GM12878 (cell line): ENCODE measurements around the gene ZNF45. TPM values are rescaled to one million over a fixed set of nuclear protein-coding genes. Genes with fewer than 3 reads are reported as not detected.

ENCODE experiments used
- ATAC-seq: fragments of 200-7000 bp; cut with Tn5 transposase; 3 replicates; pipeline ENCODE4 v1.9.1; 2020; ENCODE audit warnings: mild to moderate bottlenecking, moderate library complexity
- BruUV-seq: library from RNA; stranded (reverse); fragments of 400-500 nt; replicated peaks from 2 replicates; lab custom pipeline; 2021; lab: Mats Ljungman, UMichigan
- CTCF ChIA-PET: fragments of 300-600 bp; sonication (Branson Sonifier 250); formaldehyde crosslinking; extraction: SDS; loops from one replicate; lab custom pipeline; 2021; ENCODE audit warnings: inconsistent platforms; lab: Yijun Ruan, JAX
- POLR2A ChIA-PET: fragments of 350-600 bp; formaldehyde crosslinking; extraction: SDS; loops from one replicate; lab custom pipeline; 2021; ENCODE audit warnings: inconsistent platforms; lab: Charles Lee
- RAD21 ChIA-PET: fragments of 300-600 bp; sonication (Branson Sonifier 250); formaldehyde crosslinking; loops from one replicate; lab custom pipeline; 2023; ENCODE audit warnings: antibody characterized with exemption; ENCODE audit not compliant: unreplicated experiment; lab: Charles Lee
- SMC1A ChIA-PET: fragments of 300-600 bp; sonication (Branson Sonifier 250); formaldehyde crosslinking; loops from one replicate; lab custom pipeline; 2023; ENCODE audit not compliant: unreplicated experiment, uncharacterized antibody; lab: Charles Lee
- DNase-seq: peaks from one replicate; pipeline ENCODE4 v3.0.0-alpha.2; 2011; ENCODE audit warnings: low read depth, low spot score
- FAIRE-seq: peaks from 3 replicates; lab custom pipeline; 2011; peaks lifted over from hg19 to GRCh38; lab: Jason Lieb, UNC
- H2AFZ ChIP-seq: 2 replicates; pipeline ENCODE4 v1.6.0; 2011; ENCODE audit warnings: low read depth, low read length, control low read depth; ENCODE audit not compliant: control insufficient read depth
- H3K27ac ChIP-seq: 2 replicates; pipeline ENCODE4 v1.5.1; 2011; ENCODE audit warnings: control low read depth; ENCODE audit not compliant: control insufficient read depth, insufficient read depth
- H3K27me3 ChIP-seq, 2 experiments: replicated peaks in 1 of 2; 2 replicates each; pipeline versions ENCODE4 v1.6.0 to v1.6.1; 2011; ENCODE audit warnings: low read length in 1 of 2; ENCODE audit not compliant: control insufficient read depth in 2 of 2, insufficient read depth in 2 of 2
- H3K36me3 ChIP-seq, 2 experiments: 2 replicates each; pipeline ENCODE4 v1.5.1; 2011; ENCODE audit warnings: low read length in 1 of 2; ENCODE audit not compliant: control insufficient read depth in 2 of 2, insufficient read depth in 2 of 2
- H3K4me1 ChIP-seq: 2 replicates; pipeline ENCODE4 v1.6.1; 2011; ENCODE audit warnings: mild to moderate bottlenecking, low read length, moderate library complexity, mixed read lengths; ENCODE audit not compliant: control insufficient read depth, insufficient read depth
- H3K4me2 ChIP-seq: 2 replicates; pipeline ENCODE4 v1.6.0; 2011; ENCODE audit warnings: control low read depth; ENCODE audit not compliant: control insufficient read depth, insufficient read depth
- H3K4me3 ChIP-seq: fragments of 200-600 bp; sonication (generic); 2 replicates; pipeline ENCODE4 v1.5.1; 2016
- H3K79me2 ChIP-seq: 2 replicates; pipeline ENCODE4 v1.6.0; 2011; ENCODE audit warnings: low read length; ENCODE audit not compliant: control insufficient read depth, insufficient read depth
- H3K9ac ChIP-seq: 2 replicates; pipeline ENCODE4 v1.8.0; 2011; ENCODE audit warnings: low read length, control low read depth, mixed read lengths; ENCODE audit not compliant: control insufficient read depth, insufficient read depth
- H3K9me3 ChIP-seq: replicated peaks from 3 replicates; pipeline ENCODE4 v1.5.1; 2011; ENCODE audit warnings: mild to moderate bottlenecking, low read length; ENCODE audit not compliant: control insufficient read depth, insufficient read depth
- H4K20me1 ChIP-seq: 2 replicates; pipeline ENCODE4 v1.6.0; 2011; ENCODE audit not compliant: control insufficient read depth, insufficient read depth
- BHLHE40 ChIP-seq, 2 experiments: fragments of 450-650 bp in 1 of 2; IDR thresholded peaks; 2 replicates each; pipeline ENCODE4 v1.6.1; 2011 to 2017; ENCODE audit warnings: low read depth in 2 of 2, borderline replicate concordance in 1 of 2, improper control_type of control experiment in 1 of 2, low read length in 1 of 2, mild to moderate bottlenecking in 1 of 2
- BRCA1 ChIP-seq: IDR thresholded peaks from 2 replicates; pipeline ENCODE4 v1.6.1; 2011; ENCODE audit warnings: low read depth, low read length, improper control_type of control experiment
- CHD2 ChIP-seq: IDR thresholded peaks from 2 replicates; pipeline ENCODE4 v1.6.1; 2011; ENCODE audit warnings: low read depth, low read length, improper control_type of control experiment, borderline replicate concordance
- EP300 ChIP-seq, 2 experiments: fragments of 150-350 bp in 1 of 2; IDR thresholded peaks; 2 replicates each; pipeline ENCODE4 v1.6.1; 2011 to 2012; ENCODE audit warnings: low read depth in 2 of 2, low read length in 2 of 2, borderline replicate concordance in 1 of 2, improper control_type of control experiment in 1 of 2, inconsistent platforms in 1 of 2; ENCODE audit not compliant: control insufficient read depth in 1 of 2
- FOXK2 ChIP-seq: fragments of 450-650 bp; IDR thresholded peaks from 2 replicates; pipeline ENCODE4 v1.6.1; 2017; ENCODE audit warnings: mild to moderate bottlenecking, moderate library complexity
- FOXM1 ChIP-seq: IDR thresholded peaks from 2 replicates; pipeline ENCODE4 v1.6.1; 2012; ENCODE audit warnings: low read depth, mild to moderate bottlenecking, inconsistent platforms, low read length, moderate library complexity
- JUND ChIP-seq: IDR thresholded peaks from 2 replicates; pipeline ENCODE4 v1.6.1; 2012; ENCODE audit warnings: low read depth, mild to moderate bottlenecking, low read length, improper control_type of control experiment, moderate library complexity
- KDM1A ChIP-seq: fragments of 200-600 bp; sonication (generic); IDR thresholded peaks from 2 replicates; pipeline ENCODE4 v1.6.1; 2016; ENCODE audit warnings: borderline replicate concordance
- NFYB ChIP-seq: IDR thresholded peaks from 2 replicates; pipeline ENCODE4 v1.6.1; 2011; ENCODE audit warnings: low read depth, mild to moderate bottlenecking, low read length, improper control_type of control experiment, moderate library complexity; ENCODE audit not compliant: insufficient read depth
- NR2C2 ChIP-seq: IDR thresholded peaks from 2 replicates; pipeline ENCODE4 v1.6.1; 2011; ENCODE audit warnings: borderline replicate concordance, low read depth; ENCODE audit not compliant: control insufficient read depth, insufficient read length
- PAX8 ChIP-seq: fragments of 450-650 bp; IDR thresholded peaks from 2 replicates; pipeline ENCODE4 v1.6.1; 2017; ENCODE audit warnings: mild to moderate bottlenecking, moderate library complexity
- SPI1 ChIP-seq: IDR thresholded peaks from 2 replicates; pipeline ENCODE4 v1.6.1; 2011; ENCODE audit warnings: low read depth, mild to moderate bottlenecking, low read length, moderate library complexity, borderline replicate concordance; ENCODE audit not compliant: insufficient read depth
- TCF12 ChIP-seq: IDR thresholded peaks from 2 replicates; pipeline ENCODE4 v1.6.1; 2011; ENCODE audit warnings: low read depth, mild to moderate bottlenecking, low read length
- WGBS: methylation state at CpG from one replicate; pipeline ENCODE4 v1.1.6; 2016; ENCODE audit warnings: low lambda C conversion rate; ENCODE audit not compliant: insufficient replicate concordance, insufficient coverage; ENCODE audit errors: missing lambda C conversion rate; 5-methylcytosine and 5-hydroxymethylcytosine counted together
- in situ Hi-C: fragments of 300-500 bp; cut with MboI; formaldehyde crosslinking; loops from 9 replicates; pipeline ENCODE4 v1.14.3; 2018; ENCODE audit warnings: mixed read lengths
- intact Hi-C: fragments of 100-400 bp; cut with micrococcal nuclease; formaldehyde crosslinking; loops from one replicate; pipeline ENCODE4 v1.14.2; 2022; ENCODE audit not compliant: unreplicated experiment
- polyA plus RNA-seq, 11 experiments: library from polyadenylated mRNA; depleted of rRNA in 4 of 11; unstranded in 6 of 11; stranded (reverse) in 5 of 11; fragments of >200 nt; fragmentation: Nextera tagmentation in 4 of 11; fragmentation: Illumina TruSeq in 1 of 11; extraction: Ambion mirVana in 4 of 11; extraction: Trizol in 1 of 11; gene quantifications; 1 replicate in 1 of 11; 2 replicates in 10 of 11; pipeline versions ENCODE4 v1.2.1 to v1.2.3, GENCODE V29; 2011 to 2016; ENCODE audit warnings: inconsistent platforms in 2 of 11, missing spikeins in 2 of 11, low read depth in 1 of 11
- total RNA-seq, 4 experiments: library from RNA; depleted of rRNA in 3 of 4; stranded (reverse); fragments of >200 nt in 3 of 4; fragmentation: Illumina TruSeq in 1 of 4; extraction: Trizol in 1 of 4; gene quantifications; 2 replicates each; pipeline versions ENCODE4 v1.2.1 to v1.2.3, GENCODE V29; 2013 to 2021
- TF ChIP-seq, protein P1 (sequence below): fragments of 450-650 bp; IDR thresholded peaks from 2 replicates; pipeline ENCODE4 v1.6.1; 2016; ENCODE audit warnings: mild to moderate bottlenecking
- TF ChIP-seq, protein P2 (sequence below): IDR thresholded peaks from 2 replicates; pipeline ENCODE4 v1.6.1; 2012; ENCODE audit warnings: low read depth, low read length, improper control_type of control experiment
- TF ChIP-seq, protein P3 (sequence below): fragments of 450-650 bp; conservative IDR thresholded peaks from 2 replicates; pipeline ENCODE4 v1.6.1; 2017; ENCODE audit warnings: mild to moderate bottlenecking, moderate library complexity

Gene ZNF45
- total and polyA plus RNA-seq, 10 of the 15 experiments (the other 5 are each of a cell fraction or from before 2014, with no cell fraction given), result 4.2 to 23.1 (median 15.9) TPM

DNA sequence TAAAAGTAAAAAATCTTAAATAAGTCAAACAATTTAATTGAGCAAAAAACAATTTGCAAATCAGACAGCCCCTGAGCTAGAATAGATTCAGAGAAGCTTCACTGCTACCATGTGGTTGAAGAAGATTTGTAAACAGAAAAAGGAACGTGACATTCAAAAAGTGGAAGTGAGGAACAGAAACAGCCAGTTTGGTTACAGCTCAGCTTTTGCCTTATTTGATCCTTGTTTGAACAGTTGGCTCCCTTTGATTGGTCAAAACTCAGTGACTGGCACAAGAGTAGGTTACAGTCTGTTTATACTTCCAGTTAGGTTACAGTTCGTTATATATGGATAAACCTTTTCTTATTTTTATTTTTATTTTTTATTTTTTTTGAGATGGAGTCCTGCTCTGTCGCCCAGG lies 21.7 kb upstream of the ZNF45 start:
- no peaks in the 10 kb centered on the region for H3K79me2 ChIP-seq
- in situ Hi-C loops, result no loop called here
- intact Hi-C loops, result no loop called here
- H3K9ac ChIP-seq, result no peak overlapping the region
- ATAC-seq, result peak; percentile 52
- H3K27me3 ChIP-seq, result no peaks in the 10 kb centered on the region
- no TSS peak for BruUV-seq
- ChIA-PET POLR2A (interaction anchor here (0.6 kb wide), 1 partner anchor 1860 kb away, joined by 4 read pairs; no protein-coding TSS in a partner anchor), RAD21 (no interaction called here), CTCF (interaction anchor here (0.7 to 0.8 kb wide), 2 partner anchors 25 to 907 kb away, joined by 3 read pairs; no protein-coding TSS in a partner anchor), SMC1A (interaction anchor here (1.2 kb wide), 1 partner anchor 22 kb away, joined by 3 read pairs; the partner anchor contains the start of gene ZNF45)
- DNase-seq, result no peak
- no peaks in the 10 kb centered on the region for H3K36me3 ChIP-seq
- H4K20me1 ChIP-seq, result no peaks in the 10 kb centered on the region
- no peak overlapping the region for H2AFZ ChIP-seq
- no peaks in the 10 kb centered on the region for H3K4me1 ChIP-seq
- no peak overlapping the region for H3K27ac ChIP-seq
- H3K4me3 ChIP-seq, result no peak overlapping the region
- H3K9me3 ChIP-seq, result peaks cover 3% of the 10 kb centered on the region; the same call in 2 of the 3 replicates
- 35% methylated on average over 3 of the region's 3 CpGs for WGBS
- no peak overlapping the region for H3K4me2 ChIP-seq
- no peak for FAIRE-seq
- TF ChIP-seq KDM1A (no peak), CHD2 (no peak), BHLHE40 (IDR thresholded peaks at IDR 0.05; ENCODE audit: borderline replicate concordance in 1 of 2, low read depth in 2 of 2, low read length in 1 of 2) (peak; percentile 77 to 85), FOXM1 (no peak), EP300 (IDR thresholded peaks at IDR 0.05; ENCODE audit: borderline replicate concordance in 1 of 2, control insufficient read depth in 1 of 2, low read depth in 2 of 2, low read length in 2 of 2) (no peak), SPI1 (peak; percentile 87), PAX8 (no peak), BRCA1 (no peak), FOXK2 (peak; percentile 41; the same call in 1 of the 2 replicates), NFYB (0 out of 2 replicates have a peak, but pooled peaks have one; percentile 9), JUND (no peak), TCF12 (no peak), NR2C2 (no peak)
- TF ChIP-seq, protein P1, sequence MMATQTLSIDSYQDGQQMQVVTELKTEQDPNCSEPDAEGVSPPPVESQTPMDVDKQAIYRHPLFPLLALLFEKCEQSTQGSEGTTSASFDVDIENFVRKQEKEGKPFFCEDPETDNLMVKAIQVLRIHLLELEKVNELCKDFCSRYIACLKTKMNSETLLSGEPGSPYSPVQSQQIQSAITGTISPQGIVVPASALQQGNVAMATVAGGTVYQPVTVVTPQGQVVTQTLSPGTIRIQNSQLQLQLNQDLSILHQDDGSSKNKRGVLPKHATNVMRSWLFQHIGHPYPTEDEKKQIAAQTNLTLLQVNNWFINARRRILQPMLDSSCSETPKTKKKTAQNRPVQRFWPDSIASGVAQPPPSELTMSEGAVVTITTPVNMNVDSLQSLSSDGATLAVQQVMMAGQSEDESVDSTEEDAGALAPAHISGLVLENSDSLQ, result peak; percentile 84
- TF ChIP-seq, protein P2, sequence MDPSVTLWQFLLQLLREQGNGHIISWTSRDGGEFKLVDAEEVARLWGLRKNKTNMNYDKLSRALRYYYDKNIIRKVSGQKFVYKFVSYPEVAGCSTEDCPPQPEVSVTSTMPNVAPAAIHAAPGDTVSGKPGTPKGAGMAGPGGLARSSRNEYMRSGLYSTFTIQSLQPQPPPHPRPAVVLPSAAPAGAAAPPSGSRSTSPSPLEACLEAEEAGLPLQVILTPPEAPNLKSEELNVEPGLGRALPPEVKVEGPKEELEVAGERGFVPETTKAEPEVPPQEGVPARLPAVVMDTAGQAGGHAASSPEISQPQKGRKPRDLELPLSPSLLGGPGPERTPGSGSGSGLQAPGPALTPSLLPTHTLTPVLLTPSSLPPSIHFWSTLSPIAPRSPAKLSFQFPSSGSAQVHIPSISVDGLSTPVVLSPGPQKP, result no peak
- TF ChIP-seq, protein P3, sequence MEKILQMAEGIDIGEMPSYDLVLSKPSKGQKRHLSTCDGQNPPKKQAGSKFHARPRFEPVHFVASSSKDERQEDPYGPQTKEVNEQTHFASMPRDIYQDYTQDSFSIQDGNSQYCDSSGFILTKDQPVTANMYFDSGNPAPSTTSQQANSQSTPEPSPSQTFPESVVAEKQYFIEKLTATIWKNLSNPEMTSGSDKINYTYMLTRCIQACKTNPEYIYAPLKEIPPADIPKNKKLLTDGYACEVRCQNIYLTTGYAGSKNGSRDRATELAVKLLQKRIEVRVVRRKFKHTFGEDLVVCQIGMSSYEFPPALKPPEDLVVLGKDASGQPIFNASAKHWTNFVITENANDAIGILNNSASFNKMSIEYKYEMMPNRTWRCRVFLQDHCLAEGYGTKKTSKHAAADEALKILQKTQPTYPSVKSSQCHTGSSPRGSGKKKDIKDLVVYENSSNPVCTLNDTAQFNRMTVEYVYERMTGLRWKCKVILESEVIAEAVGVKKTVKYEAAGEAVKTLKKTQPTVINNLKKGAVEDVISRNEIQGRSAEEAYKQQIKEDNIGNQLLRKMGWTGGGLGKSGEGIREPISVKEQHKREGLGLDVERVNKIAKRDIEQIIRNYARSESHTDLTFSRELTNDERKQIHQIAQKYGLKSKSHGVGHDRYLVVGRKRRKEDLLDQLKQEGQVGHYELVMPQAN, result no peak
